ENCODE data around the gene LIG1. TPM values are rescaled to one million over a fixed set of nuclear protein-coding genes. Genes with fewer than 3 reads are reported as not detected.
"Not testable (repeated sequence)": the region's sequence is repeated elsewhere in the genome, so short reads cannot be mapped to it uniquely, and the experiment has no call there.

LIG1 gene
- total RNA-seq, 1 experiment from 2014 or later, result 115 TPM

DNA sequence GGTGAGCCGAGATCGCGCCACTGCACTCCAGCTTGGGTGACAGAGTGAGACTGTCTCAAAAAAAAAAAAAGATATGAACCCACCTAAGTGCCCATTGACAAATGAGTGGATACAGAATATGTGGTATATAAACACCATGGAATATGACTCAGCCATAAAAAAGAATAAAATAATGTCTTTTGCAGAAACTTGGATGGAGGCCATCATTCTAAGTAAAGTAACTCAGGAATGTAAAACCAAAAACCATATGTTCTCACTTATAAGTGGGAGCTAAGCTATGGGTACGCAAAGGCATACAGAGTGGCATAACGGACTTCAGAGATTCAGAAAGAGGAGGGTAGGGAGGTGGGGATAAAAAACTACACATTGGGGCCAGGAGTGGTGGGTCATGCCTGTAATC lies 89.0 kb downstream of the LIG1 start:
- no peak overlapping the region for H3K23ac ChIP-seq (ENCODE audit: insufficient read length, low read depth, low read length)
- no peaks in the 10 kb centered on the region for H3K27me3 Mint-ChIP-seq (ENCODE audit: low read depth)

GRCh38 chr19:48070177-48070769 lies 99.9 kb downstream of the LIG1 start:
- H2BK12ac ChIP-seq (ENCODE audit: insufficient read length, low read depth, low read length); H3K36me3 Mint-ChIP-seq (ENCODE audit: insufficient read depth in 1 of 3, low read depth in 3 of 3): not testable (repeated sequence)

More for the DNA sequence above, 89.0 kb downstream of the LIG1 start:
- H4K8ac ChIP-seq (replicated peaks; ENCODE audit: insufficient read length, low read depth, low read length), result no peak overlapping the region
- no peak for DNase-seq
- Mint-ChIP-seq H3K27ac (no peak overlapping the region), H3K36me3 (ENCODE audit: insufficient read depth in 1 of 3, low read depth in 3 of 3) (no peaks in the 10 kb centered on the region), H3K4me3 (no peak overlapping the region), H3K9me3 (no peaks in the 10 kb centered on the region), H3K4me1 (peaks cover 8 to 10% of the 10 kb centered on the region in 2 experiments)
- no peak overlapping the region for H3K27ac ChIP-seq (ENCODE audit: insufficient read length, low read depth, low read length)
- no peak overlapping the region for H3K4me2 ChIP-seq (ENCODE audit: insufficient read depth, insufficient read length, low read length)
- no peak overlapping the region for H3K9ac ChIP-seq (ENCODE audit: extremely low read depth, insufficient read length, low read length)
- no peak overlapping the region for H2AFZ ChIP-seq (ENCODE audit: low read length)
- H3K14ac ChIP-seq (ENCODE audit: insufficient read depth, low read length), result no peak overlapping the region
- H3K9me3 ChIP-seq (ENCODE audit: control insufficient read depth, low read depth, low read length), result no peaks in the 10 kb centered on the region
- no peaks in the 10 kb centered on the region for H3K4me1 ChIP-seq (ENCODE audit: insufficient read depth, low read length)
- no peak overlapping the region for H2BK120ac ChIP-seq (ENCODE audit: low read depth, low read length, poor library complexity, severe bottlenecking)
- no peak overlapping the region for H2BK20ac ChIP-seq (ENCODE audit: low read depth, low read length, poor library complexity, severe bottlenecking)
- H3K27me3 ChIP-seq (ENCODE audit: insufficient read depth, low read length), result no peaks in the 10 kb centered on the region
- no peak overlapping the region for H3K56ac ChIP-seq (ENCODE audit: insufficient read length, low read depth, low read length)
- no peak overlapping the region for H4K5ac ChIP-seq (ENCODE audit: insufficient read length, low read depth, low read length)
- H3K18ac ChIP-seq (ENCODE audit: insufficient read length, low read depth, low read length), result no peak overlapping the region
- no peak overlapping the region for H4K91ac ChIP-seq (ENCODE audit: insufficient read length, low read depth, low read length)
- no peak overlapping the region for H2BK15ac ChIP-seq (ENCODE audit: low read depth, low read length)
- H3K79me2 ChIP-seq (ENCODE audit: insufficient read depth, low read length), result no peaks in the 10 kb centered on the region
- H3K4ac ChIP-seq (ENCODE audit: low read depth, low read length), result no peak overlapping the region
- no CpG with 5 or more reads among the region's 5 CpGs for WGBS (ENCODE audit: extremely low coverage, insufficient read length, low lambda C conversion rate)
- no peaks in the 10 kb centered on the region for H4K20me1 ChIP-seq (ENCODE audit: control insufficient read depth, insufficient read depth, insufficient read length)
- no peaks in the 10 kb centered on the region for H3K23me2 ChIP-seq (ENCODE audit: insufficient read length, low read depth, low read length, poor library complexity, severe bottlenecking)
- no peak overlapping the region for H2BK12ac ChIP-seq (ENCODE audit: insufficient read length, low read depth, low read length)
- H2BK5ac ChIP-seq (ENCODE audit: insufficient read length, low read length), result no peak overlapping the region
- no peak overlapping the region for H3T11ph ChIP-seq (ENCODE audit: low read length)
- H3K79me1 ChIP-seq (ENCODE audit: insufficient read depth, low read depth, low read length, poor library complexity, severe bottlenecking), result no peaks in the 10 kb centered on the region
- no peak overlapping the region for H2AK5ac ChIP-seq (ENCODE audit: insufficient read length, low read length)
- no peak for TF ChIP-seq CTCF (conservative IDR thresholded peaks at IDR 0.05)

More at GRCh38 chr19:48070177-48070769, 99.9 kb downstream of the LIG1 start:
- H3K27me3 Mint-ChIP-seq (ENCODE audit: low read depth); H3K4me1 Mint-ChIP-seq; H3K14ac ChIP-seq (ENCODE audit: insufficient read depth, low read length); H3K23ac ChIP-seq (ENCODE audit: insufficient read length, low read depth, low read length); H2BK20ac ChIP-seq (ENCODE audit: low read depth, low read length, poor library complexity, severe bottlenecking); H3K27me3 ChIP-seq (ENCODE audit: insufficient read depth, low read length); H3K4me1 ChIP-seq (ENCODE audit: insufficient read depth, low read length); H4K8ac ChIP-seq (replicated peaks; ENCODE audit: insufficient read length, low read depth, low read length); DNase-seq; H3T11ph ChIP-seq (ENCODE audit: low read length); H4K20me1 ChIP-seq (ENCODE audit: control insufficient read depth, insufficient read depth, insufficient read length); H3K9ac ChIP-seq (ENCODE audit: extremely low read depth, insufficient read length, low read length); H3K56ac ChIP-seq (ENCODE audit: insufficient read length, low read depth, low read length); H3K27ac Mint-ChIP-seq; H2AK5ac ChIP-seq (ENCODE audit: insufficient read length, low read length); H2BK120ac ChIP-seq (ENCODE audit: low read depth, low read length, poor library complexity, severe bottlenecking); H3K79me1 ChIP-seq (ENCODE audit: insufficient read depth, low read depth, low read length, poor library complexity, severe bottlenecking); H2AFZ ChIP-seq (ENCODE audit: low read length); H2BK15ac ChIP-seq (ENCODE audit: low read depth, low read length); H4K5ac ChIP-seq (ENCODE audit: insufficient read length, low read depth, low read length); H3K9me3 ChIP-seq (ENCODE audit: control insufficient read depth, low read depth, low read length); H3K4me3 Mint-ChIP-seq; H4K91ac ChIP-seq (ENCODE audit: insufficient read length, low read depth, low read length); H3K79me2 ChIP-seq (ENCODE audit: insufficient read depth, low read length); H3K27ac ChIP-seq (ENCODE audit: insufficient read length, low read depth, low read length); H3K23me2 ChIP-seq (ENCODE audit: insufficient read length, low read depth, low read length, poor library complexity, severe bottlenecking); H2BK5ac ChIP-seq (ENCODE audit: insufficient read length, low read length); H3K18ac ChIP-seq (ENCODE audit: insufficient read length, low read depth, low read length); H3K9me3 Mint-ChIP-seq; H3K4me2 ChIP-seq (ENCODE audit: insufficient read depth, insufficient read length, low read length); H3K4ac ChIP-seq (ENCODE audit: low read depth, low read length): not testable (repeated sequence)
- no CpG with 5 or more reads among the region's 3 CpGs for WGBS (ENCODE audit: extremely low coverage, insufficient read length, low lambda C conversion rate)

Data from H9 (cell line).